PC-3 (cell line): ENCODE data around the gene SNTG2. TPM values are rescaled to one million over a fixed set of nuclear protein-coding genes. Genes with fewer than 3 reads are reported as not detected.

Experiments used
- ATAC-seq: fragments of 200-7000 bp; cut with Tn5 transposase; 2 replicates; pipeline ENCODE4 v1.9.1; 2020; ENCODE audit warnings: mild to moderate bottlenecking, moderate library complexity
- BruUV-seq: library from RNA; stranded (reverse); fragments of 400-500 nt; replicated peaks from 2 replicates; lab custom pipeline; 2021; lab: Mats Ljungman, UMichigan
- CTCF ChIA-PET: fragments of 300-600 bp; sonication (Branson Sonifier 250); formaldehyde crosslinking; loops from one replicate; lab custom pipeline; 2022; ENCODE audit warnings: antibody characterized with exemption; lab: Charles Lee
- POLR2A ChIA-PET: fragments of 300-600 bp; sonication (Branson Sonifier 250); formaldehyde crosslinking; loops from one replicate; lab custom pipeline; 2022; ENCODE audit warnings: antibody characterized with exemption; ENCODE audit not compliant: unreplicated experiment; lab: Charles Lee
- DNase-seq: peaks from one replicate; pipeline ENCODE4 v3.0.0-alpha.2; 2015
- H2AFZ ChIP-seq: fragments of 300-600 bp; sonication (generic); 2 replicates; pipeline ENCODE4 v1.6.0; 2016; ENCODE audit warnings: antibody characterized with exemption, low read length
- H3F3A ChIP-seq: fragments of 300-600 bp; sonication (generic); one replicate; pipeline ENCODE4 v1.6.0; 2017; ENCODE audit warnings: antibody characterized with exemption, low read length, control low read depth, mild to moderate bottlenecking; ENCODE audit not compliant: unreplicated experiment
- H3K27ac ChIP-seq: fragments of 300-600 bp; sonication (generic); 2 replicates; pipeline ENCODE4 v1.5.1; 2016; ENCODE audit warnings: mild to moderate bottlenecking, low read length
- H3K27me3 ChIP-seq: fragments of 300-600 bp; sonication (generic); 2 replicates; pipeline ENCODE4 v1.6.1; 2016; ENCODE audit warnings: low read length, mixed read lengths
- H3K36me3 ChIP-seq: fragments of 300-600 bp; sonication (generic); 2 replicates; pipeline ENCODE4 v1.6.1; 2016; ENCODE audit warnings: low read depth, mixed run types, low read length, mixed read lengths
- H3K4me1 ChIP-seq: fragments of 300-600 bp; sonication (generic); 2 replicates; pipeline ENCODE4 v1.5.1; 2016; ENCODE audit warnings: low read length; ENCODE audit not compliant: insufficient read depth
- H3K4me2 ChIP-seq: fragments of 300-600 bp; sonication (generic); 2 replicates; pipeline ENCODE4 v1.6.0; 2016; ENCODE audit warnings: low read length
- H3K4me3 ChIP-seq: fragments of 300-600 bp; sonication (generic); 2 replicates; pipeline ENCODE4 v1.5.1; 2016; ENCODE audit warnings: mild to moderate bottlenecking, low read length, mixed read lengths
- H3K79me2 ChIP-seq: fragments of 300-600 bp; sonication (generic); 2 replicates; pipeline ENCODE4 v1.6.1; 2017; ENCODE audit warnings: low read length, mixed read lengths
- H3K9ac ChIP-seq: fragments of 300-600 bp; sonication (generic); 2 replicates; pipeline ENCODE4 v1.6.0; 2016; ENCODE audit warnings: mild to moderate bottlenecking, low read length
- H3K9me2 ChIP-seq: fragments of 300-600 bp; sonication (generic); replicated peaks from 2 replicates; pipeline ENCODE4 v1.6.1; 2016; ENCODE audit warnings: mixed run types, low read length, mixed read lengths
- H3K9me3 ChIP-seq: fragments of 300-600 bp; sonication (generic); 2 replicates; pipeline ENCODE4 v1.6.1; 2016; ENCODE audit warnings: low read length, mixed read lengths
- H4K20me1 ChIP-seq: fragments of 300-600 bp; sonication (generic); 2 replicates; pipeline ENCODE4 v1.6.1; 2016; ENCODE audit warnings: low read length, mixed read lengths
- EZH2 ChIP-seq: fragments of 300-600 bp; sonication (generic); IDR thresholded peaks from one replicate; pipeline ENCODE4 v1.6.1; 2017; ENCODE audit warnings: antibody characterized with exemption, mild to moderate bottlenecking, low read length; ENCODE audit not compliant: unreplicated experiment
- EZH2phosphoT487 ChIP-seq: fragments of 300-600 bp; sonication (generic); IDR thresholded peaks from 2 replicates; pipeline ENCODE4 v1.6.1; 2018; ENCODE audit warnings: mild to moderate bottlenecking, antibody characterized with exemption, low read length, borderline replicate concordance
- intact Hi-C: fragments of 100-400 bp; cut with micrococcal nuclease; formaldehyde crosslinking; loops from 2 replicates; pipeline ENCODE4 v1.9.0; 2023
- total RNA-seq: library from RNA; depleted of rRNA; stranded (reverse); fragments of >200 nt; gene quantifications from 2 replicates; pipeline ENCODE4 v1.2.3, GENCODE V29; 2014
- TF ChIP-seq, protein P1 (sequence below): fragments of 300-600 bp; sonication (generic); conservative IDR thresholded peaks from 2 replicates; pipeline ENCODE4 v1.5.1; 2017; ENCODE audit warnings: antibody characterized with exemption, low read depth, mild to moderate bottlenecking, low read length

The SNTG2 gene
- total RNA-seq, 1 experiment from 2014 or later: not detected

DNA sequence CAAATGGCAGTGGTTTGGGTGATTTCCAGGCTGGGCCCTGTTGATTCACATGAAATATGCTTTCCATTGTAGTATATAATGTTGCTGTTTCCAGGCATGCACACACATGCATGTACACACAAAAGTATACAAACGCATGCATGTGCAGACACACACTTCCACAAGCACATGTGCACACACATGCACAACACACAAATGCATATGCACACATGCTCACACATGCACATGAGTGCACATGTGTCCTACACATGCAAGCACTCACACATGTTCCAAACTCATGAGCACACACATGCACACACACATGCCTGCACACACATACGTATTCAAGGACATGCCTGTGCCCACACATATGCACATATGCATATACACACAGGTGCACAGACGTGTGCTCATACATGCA, 30.6 kb downstream of the SNTG2 start:
- CTCF ChIA-PET: no interaction called here
- no peak for ATAC-seq
- peaks cover 77% of the 10 kb centered on the region for H3K27me3 ChIP-seq

DNA sequence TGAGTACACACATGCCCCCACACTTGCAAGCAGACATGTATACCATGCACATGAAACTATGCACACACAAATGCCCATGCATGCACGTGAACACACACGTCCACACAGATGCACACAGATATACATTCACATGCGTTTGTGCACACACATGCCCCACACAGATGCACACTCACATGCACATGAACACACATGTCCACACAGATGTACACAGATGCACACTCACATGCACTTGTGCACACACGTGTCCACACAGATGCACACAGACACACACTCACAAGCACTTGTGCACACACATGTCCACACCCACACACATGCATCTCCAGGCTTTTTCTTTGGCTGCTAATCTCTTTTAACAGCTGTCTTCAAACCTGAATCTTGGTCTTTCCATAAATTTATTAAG, 31.1 kb downstream of the SNTG2 start:
- Histone ChIP-seq H3F3A (no peaks in the 10 kb centered on the region), H3K27ac (no peak overlapping the region), H3K4me1 (no peaks in the 10 kb centered on the region), H3K36me3 (no peaks in the 10 kb centered on the region), H3K27me3 (peaks cover 77% of the 10 kb centered on the region), H2AFZ (no peak overlapping the region), H4K20me1 (no peaks in the 10 kb centered on the region), H3K4me3 (no peak overlapping the region), H3K9me3 (no peaks in the 10 kb centered on the region), H3K9me2 (no peaks in the 10 kb centered on the region), H3K4me2 (no peak overlapping the region), H3K9ac (no peak overlapping the region), H3K79me2 (no peaks in the 10 kb centered on the region)
- BruUV-seq: no TSS peak
- ATAC-seq (no peak), DNase-seq (no peak)
- ChIA-PET CTCF (no interaction called here), POLR2A (no interaction called here)
- intact Hi-C loops: no loop called here
- TF ChIP-seq EZH2 (no peak), EZH2phosphoT487 (no peak)
- TF ChIP-seq, protein P1, sequence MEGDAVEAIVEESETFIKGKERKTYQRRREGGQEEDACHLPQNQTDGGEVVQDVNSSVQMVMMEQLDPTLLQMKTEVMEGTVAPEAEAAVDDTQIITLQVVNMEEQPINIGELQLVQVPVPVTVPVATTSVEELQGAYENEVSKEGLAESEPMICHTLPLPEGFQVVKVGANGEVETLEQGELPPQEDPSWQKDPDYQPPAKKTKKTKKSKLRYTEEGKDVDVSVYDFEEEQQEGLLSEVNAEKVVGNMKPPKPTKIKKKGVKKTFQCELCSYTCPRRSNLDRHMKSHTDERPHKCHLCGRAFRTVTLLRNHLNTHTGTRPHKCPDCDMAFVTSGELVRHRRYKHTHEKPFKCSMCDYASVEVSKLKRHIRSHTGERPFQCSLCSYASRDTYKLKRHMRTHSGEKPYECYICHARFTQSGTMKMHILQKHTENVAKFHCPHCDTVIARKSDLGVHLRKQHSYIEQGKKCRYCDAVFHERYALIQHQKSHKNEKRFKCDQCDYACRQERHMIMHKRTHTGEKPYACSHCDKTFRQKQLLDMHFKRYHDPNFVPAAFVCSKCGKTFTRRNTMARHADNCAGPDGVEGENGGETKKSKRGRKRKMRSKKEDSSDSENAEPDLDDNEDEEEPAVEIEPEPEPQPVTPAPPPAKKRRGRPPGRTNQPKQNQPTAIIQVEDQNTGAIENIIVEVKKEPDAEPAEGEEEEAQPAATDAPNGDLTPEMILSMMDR: no peak

More for the DNA sequence above, 30.6 kb downstream of the SNTG2 start:
- no peaks in the 10 kb centered on the region for H3K79me2 ChIP-seq
- H3F3A ChIP-seq: no peaks in the 10 kb centered on the region
- H4K20me1 ChIP-seq: no peaks in the 10 kb centered on the region
- no peak overlapping the region for H3K27ac ChIP-seq
- H3K4me1 ChIP-seq: no peaks in the 10 kb centered on the region
- no peak overlapping the region for H2AFZ ChIP-seq
- H3K4me3 ChIP-seq: no peak overlapping the region
- DNase-seq: no peak
- no peaks in the 10 kb centered on the region for H3K9me2 ChIP-seq
- POLR2A ChIA-PET: no interaction called here
- no peak overlapping the region for H3K4me2 ChIP-seq
- no peaks in the 10 kb centered on the region for H3K9me3 ChIP-seq
- no peak overlapping the region for H3K9ac ChIP-seq
- TF ChIP-seq EZH2phosphoT487 (no peak), EZH2 (no peak)
- TF ChIP-seq, protein P1: no peak
- H3K36me3 ChIP-seq: no peaks in the 10 kb centered on the region
- intact Hi-C loops: no loop called here
- no TSS peak for BruUV-seq

DNA sequence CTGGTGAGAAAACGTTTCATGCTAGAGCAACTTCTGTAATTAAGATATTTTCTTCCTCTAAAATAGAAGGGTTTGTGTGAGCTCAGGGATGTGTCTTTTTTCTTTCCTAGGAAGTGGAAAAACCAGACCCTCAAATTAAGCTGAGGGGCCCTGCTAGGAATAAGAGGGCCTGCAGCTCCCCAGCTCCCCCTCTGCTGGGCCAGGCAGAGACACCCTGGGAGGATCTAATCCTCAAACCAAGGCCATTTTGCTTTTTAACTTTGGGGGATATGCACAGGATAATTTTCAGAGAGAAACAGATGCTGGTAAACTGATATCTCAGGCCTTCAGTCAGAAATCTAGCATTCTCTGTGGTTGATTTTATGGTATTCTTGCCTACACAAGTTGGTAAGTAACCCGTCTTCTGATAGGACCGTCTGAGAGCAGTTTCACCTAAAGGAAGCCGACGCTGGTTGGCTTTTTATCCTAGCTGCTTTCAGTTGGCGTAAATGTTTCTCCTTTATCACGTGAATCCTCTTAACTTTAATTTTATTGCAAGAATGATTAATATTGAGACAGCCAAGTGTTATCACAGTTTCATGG, 34.8 kb downstream of the SNTG2 start:
- no peak for TF ChIP-seq EZH2phosphoT487
- TF ChIP-seq, protein P1: no peak
- TF ChIP-seq EZH2: no peak
- ChIA-PET CTCF (no interaction called here), POLR2A (no interaction called here)

More for the DNA sequence above, 34.8 kb downstream of the SNTG2 start:
- Histone ChIP-seq H3K27me3 (peaks cover 71% of the 10 kb centered on the region), H3F3A (no peaks in the 10 kb centered on the region), H3K9me2 (no peaks in the 10 kb centered on the region), H3K27ac (no peak overlapping the region), H3K9ac (no peak overlapping the region), H3K4me1 (no peaks in the 10 kb centered on the region), H3K4me2 (no peak overlapping the region), H3K79me2 (no peaks in the 10 kb centered on the region), H4K20me1 (no peaks in the 10 kb centered on the region), H3K4me3 (no peak overlapping the region), H3K9me3 (no peaks in the 10 kb centered on the region), H3K36me3 (no peaks in the 10 kb centered on the region), H2AFZ (no peak overlapping the region)
- DNase-seq (no peak), ATAC-seq (no peak)
- BruUV-seq: no TSS peak
- intact Hi-C loops: no loop called here
